Measurements from ENCODE around the gene HLA-DQA2. TPM values are rescaled to one million over a fixed set of nuclear protein-coding genes. Genes with fewer than 3 reads are reported as not detected.
"Not testable (repeated sequence)": the region's sequence is repeated elsewhere in the genome, so short reads cannot be mapped to it uniquely, and the experiment has no call there.

The HLA-DQA2 gene
- total RNA-seq, result 0.16 TPM

DNA sequence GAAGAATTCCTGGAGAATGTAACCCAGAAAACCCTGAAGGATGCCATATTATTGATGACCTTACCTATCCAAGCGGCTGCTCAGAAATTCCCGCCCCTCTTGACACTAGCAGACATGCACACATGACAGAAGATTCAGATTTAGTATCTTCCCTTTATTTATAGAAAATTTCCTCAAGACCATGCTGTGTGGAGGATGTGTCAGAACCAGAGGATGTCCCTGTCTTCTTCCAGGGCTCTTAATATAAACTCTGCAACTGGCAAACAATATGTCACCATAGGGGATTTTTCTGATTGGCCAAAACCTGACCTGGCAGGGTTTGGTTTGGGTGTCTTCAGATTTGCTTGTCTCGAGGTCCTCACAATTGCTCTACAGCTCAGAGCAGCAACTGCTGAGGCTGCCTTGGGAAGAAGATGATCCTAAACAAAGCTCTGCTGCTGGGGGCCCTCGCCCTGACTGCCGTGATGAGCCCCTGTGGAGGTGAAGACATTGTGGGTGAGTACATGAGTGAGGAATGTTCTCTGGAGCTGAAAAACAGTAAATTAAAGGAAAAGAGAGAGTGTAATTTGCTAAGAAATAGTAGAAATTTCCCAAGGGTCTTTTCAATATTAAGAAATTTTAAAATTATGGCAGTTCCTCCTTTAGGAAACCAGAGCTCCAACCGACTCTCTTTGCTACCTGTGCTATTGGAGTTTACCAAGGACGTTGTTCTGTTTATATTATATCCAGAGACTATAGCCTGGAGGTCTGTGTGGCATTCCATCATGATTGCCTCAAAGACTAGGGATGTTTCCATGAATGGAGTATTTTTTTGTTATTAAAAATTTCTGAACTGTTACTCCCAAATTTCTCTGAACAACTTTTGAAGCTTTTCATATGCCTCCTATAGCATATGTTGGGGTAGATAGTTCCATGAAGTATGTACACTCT lies at the start of gene HLA-DQA2:
Gene HLA-DQA2 (plus strand): TSS at position 361 of the 930 bp plus-strand sequence. CDS start 53 bp downstream, at position 414.
- no peak for DNase-seq

GRCh38 chr6:32692019-32692418 lies 49.2 kb upstream of the HLA-DQA2 start:
- no peak for DNase-seq

GRCh38 chr6:32697031-32697430 lies 44.2 kb upstream of the HLA-DQA2 start:
- no peak for DNase-seq

DNA sequence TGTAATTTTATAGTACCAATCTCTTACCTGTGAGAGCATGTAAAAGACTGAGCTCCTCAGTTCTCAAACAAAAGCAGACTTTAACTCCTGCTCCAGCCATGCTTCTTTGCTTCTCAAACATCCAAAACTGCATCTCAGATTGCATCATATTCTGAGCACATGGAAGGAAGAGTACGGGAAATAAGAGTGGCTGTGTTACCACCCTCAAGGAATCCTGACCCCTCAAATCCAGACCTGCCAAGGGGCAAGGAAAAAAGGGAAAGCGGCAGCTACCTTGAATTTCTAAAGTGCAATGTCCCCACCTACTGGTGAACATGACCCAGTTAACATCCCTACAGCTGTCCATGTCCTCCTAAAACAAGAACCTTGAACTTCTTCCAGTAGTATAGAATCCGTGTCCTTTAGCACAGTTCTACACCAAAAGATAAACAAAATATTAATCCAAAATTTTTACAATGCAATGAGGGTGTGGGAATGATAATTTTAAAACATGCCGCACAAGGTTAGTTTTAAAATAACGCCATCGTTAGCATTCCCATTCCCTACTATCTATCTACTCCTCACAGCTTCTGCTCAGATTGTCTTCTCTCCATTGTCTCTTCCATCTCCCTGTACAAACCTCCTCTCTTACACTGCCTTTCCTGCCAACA lies 40.7 kb upstream of the HLA-DQA2 start:
- DNase-seq, result peak; percentile 9

- DNase-seq, result no peak
Measured at GRCh38 chr6:32703347-32703746, 37.8 kb upstream of the HLA-DQA2 start.

DNA sequence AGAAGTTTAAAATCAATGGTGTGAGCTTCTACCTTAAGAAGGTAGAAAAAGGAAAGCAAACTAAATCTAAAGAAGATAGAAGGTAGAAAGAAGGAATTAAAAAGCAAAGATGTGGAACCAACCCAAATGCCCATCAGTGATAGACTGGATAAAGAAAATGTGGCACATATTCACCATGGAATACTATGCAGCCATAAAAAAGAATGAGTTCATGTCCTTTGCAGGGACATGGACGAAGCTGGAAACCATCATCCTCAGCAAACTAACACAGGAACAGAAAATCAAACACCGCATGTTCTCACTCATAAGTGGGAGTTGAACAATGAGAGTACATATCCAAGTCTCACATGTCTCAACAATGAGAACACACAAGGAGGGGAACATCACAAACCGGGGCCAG lies 36.0 kb upstream of the HLA-DQA2 start:
- not testable (repeated sequence) for DNase-seq

DNA sequence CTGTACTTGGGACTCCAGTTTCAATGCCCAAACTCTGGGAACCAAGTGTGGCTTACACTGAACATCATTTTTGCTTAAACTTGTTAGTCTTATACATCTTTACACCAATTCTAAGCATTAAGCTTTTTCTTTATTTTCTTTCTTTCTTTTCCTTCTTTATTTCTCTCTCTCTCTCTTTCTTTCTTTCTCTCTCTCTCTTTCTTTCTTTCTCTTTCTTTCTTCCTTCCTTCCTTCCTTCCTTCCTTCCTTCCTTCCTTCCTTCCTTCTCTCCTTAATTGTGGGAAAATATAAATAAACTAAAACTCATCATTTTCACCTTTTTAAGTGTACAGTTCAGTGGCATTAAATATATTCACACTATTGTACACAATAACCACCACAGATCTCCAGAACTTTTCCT lies 31.6 kb upstream of the HLA-DQA2 start:
- no peak for DNase-seq

GRCh38 chr6:32713241-32713640 lies 27.9 kb upstream of the HLA-DQA2 start:
- DNase-seq, result no peak

GRCh38 chr6:32716396-32716795 lies 24.8 kb upstream of the HLA-DQA2 start:
- no peak for DNase-seq

DNA sequence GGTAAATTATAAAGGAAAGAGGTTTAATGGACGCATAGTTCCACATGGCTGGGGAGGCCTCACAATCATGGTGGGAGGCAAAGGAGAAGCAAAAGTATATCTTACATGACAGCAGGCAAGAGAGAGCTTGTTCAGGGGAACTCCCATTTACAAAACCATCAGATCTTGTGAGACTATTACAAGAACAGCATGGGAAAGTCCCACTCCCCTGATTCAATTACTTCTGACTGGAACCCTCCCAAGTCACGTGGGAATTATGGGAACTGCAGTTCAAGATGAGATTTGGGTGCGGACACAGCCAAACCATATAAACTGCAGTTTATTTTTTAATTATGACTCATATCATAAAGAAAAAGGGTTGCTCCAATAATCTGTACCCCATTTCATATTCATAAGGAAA lies 22.3 kb upstream of the HLA-DQA2 start:
- no peak for DNase-seq

DNA sequence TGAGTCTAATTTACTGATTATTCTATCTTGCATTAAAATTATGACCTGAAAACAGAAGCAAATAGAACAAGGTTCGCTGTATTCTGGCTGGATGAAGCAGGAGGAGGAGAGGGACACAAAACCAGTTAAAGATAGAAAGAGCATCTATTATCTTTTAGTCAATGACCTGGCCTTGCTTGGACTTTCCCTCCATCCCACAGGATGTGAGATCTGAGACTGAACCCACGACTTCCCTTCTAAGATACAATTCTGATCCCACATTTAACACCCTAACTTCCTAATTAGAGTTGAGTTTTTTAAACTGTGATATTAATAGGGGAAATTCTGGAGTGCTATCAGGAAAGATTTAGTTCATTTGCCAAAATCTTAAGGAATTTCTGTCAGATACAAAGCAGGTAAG lies 3.1 kb upstream of the HLA-DQA2 start:
- DNase-seq, result no peak

DNA sequence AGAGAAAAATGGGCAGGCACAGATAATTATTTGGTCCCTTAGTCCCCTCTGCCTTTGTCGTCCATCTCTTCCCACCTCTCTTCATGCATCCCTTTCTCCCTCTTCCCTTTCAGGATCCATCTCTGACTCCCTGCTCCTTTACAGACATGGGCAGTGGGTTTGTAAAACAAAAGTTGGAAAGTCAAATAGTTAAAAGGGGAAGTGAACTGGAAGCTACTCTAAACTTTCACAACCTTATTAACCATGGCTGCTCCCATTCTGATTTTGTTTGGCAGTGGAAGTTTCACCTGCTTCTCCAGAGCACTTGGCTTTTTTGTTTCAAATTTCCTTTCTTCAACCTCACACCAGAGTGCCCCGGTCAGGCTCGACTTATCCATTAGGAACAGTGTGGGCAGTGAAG lies 1.2 kb downstream of the HLA-DQA2 start:
- DNase-seq, result no peak

- DNase-seq, result no peak
Measured at GRCh38 chr6:32744776-32745175, 3.6 kb downstream of the HLA-DQA2 start.

- DNase-seq, result not testable (repeated sequence)
Measured at GRCh38 chr6:32745649-32746048, 4.5 kb downstream of the HLA-DQA2 start.

GRCh38 chr6:32752580-32752979 lies 11.4 kb downstream of the HLA-DQA2 start:
- DNase-seq, result no peak

DNA sequence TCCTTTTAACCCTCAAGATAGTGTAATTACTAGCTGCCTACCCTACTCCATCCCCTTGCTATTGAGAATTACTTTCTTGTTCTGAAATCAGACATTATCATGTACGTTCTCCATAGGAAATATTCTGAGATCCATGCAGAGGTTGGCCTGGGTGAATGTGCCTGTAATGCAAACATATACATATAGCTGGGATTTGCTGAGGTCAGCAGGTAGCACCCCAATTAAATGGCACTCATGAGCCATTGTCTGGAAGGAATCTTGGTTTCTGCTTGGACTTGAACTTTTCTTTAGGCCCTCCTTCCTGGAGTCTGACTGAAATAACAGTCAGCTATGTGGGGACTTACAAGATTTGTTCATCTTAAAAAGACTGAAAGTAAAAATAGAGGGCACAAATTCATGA lies 18.5 kb downstream of the HLA-DQA2 start:
- DNase-seq, result no peak

DNA sequence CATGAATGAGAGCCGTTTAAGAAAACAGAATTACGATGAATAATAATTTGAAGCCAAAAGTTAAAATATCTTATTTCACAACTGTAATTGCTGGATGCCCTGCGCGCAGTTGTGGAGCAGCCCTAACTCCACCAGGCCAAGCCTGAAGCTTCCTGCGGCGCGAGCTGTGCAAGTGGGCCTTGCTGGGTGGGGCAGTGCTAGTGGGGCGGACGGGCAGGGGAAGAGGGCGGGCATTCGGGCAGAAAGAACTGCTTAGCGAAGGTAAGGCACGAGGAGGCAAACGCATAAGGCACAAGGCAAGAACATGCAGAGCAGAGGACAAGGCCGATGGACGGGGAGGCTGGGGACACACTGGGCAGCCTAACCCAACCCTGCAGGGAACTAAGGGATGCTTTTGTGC lies 19.9 kb downstream of the HLA-DQA2 start:
- DNase-seq, result no peak

DNA sequence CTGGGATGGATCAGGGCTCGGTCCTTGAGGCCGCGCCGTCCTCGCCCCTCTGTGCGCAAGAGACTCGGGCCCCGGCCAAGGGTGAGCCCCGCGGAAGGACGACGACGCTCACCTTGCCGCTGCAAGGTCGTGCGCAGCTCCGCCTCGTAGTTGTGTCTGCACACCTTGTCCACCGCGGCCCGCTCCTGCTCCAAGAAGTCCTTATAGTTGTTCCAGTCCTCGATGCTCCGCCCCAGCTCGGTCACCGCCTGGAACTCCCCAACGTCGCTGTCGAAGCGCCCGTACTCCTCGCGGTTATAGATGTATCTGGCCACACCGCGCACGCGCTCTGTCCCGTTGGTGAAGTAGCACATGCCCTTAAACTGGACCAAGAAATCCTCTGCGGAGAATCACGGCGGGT lies 20.4 kb downstream of the HLA-DQA2 start:
- no peak for DNase-seq

DNA sequence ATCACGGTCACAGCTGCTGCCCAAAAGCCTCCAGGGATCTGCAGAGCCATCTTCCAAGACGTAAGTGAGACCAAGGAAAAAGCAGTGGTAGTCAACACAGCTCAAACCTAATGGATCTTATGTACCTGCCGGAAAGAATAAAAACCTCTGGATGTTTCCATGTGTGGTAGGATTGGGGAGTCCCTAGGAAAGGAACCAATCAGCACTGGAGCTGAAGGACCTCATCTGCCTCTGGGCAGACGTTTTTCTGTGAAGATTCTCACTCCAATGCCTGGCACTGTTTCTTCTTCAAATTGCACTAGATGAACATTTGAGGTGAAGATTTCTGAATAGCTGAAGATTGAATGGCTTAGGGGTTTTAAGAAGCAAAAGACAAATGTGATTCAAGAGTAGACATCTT lies 22.2 kb downstream of the HLA-DQA2 start, which contains the start of gene HLA-DQB2:
Gene HLA-DQB2 (minus strand): TSS at position 112 of the 400 bp plus-strand sequence. CDS start 62 bp downstream, at position 50.
- no peak for DNase-seq

GRCh38 chr6:32764048-32764447 lies 22.9 kb downstream of the HLA-DQA2 start:
- DNase-seq, result no peak

DNA sequence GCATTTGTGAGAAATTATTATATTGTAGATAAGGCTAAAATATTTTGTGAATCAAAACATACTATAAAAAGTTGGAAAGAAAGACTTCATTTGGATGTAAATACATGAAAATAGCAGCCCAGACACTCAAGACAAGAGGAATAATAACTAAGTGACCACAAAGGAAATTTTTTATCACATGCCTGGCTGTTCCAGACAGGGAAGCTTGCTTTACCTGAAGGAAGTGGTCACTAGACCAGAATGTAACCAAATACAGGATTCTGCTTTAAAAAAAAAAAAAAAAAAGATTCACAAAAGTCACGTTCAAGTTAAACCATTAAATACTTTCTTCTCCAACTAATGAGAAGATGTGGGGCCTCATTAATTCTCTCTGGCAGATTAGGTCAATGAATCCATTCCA lies 31.5 kb downstream of the HLA-DQA2 start:
- DNase-seq, result no peak

GRCh38 chr6:32774426-32774825 lies 33.2 kb downstream of the HLA-DQA2 start:
- no peak for DNase-seq

DNA sequence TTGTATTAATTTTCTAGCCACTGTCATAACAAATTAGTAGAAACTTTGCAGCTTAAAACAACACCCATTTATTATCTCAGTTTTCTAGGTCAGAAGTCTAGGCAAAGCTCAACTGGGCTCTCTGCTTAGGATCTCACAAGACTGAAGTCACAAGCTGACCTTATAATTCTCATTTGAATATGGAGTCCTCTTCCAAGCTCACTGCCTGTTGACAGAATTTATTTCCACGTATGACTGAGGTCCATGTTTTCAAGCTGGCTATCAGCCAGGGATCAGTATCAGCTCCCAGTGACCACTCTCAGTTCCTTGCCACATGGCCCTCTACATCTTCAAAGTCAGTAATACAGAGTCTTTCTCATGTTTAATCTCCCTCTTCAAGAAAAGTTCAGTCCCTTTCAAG lies 33.9 kb downstream of the HLA-DQA2 start:
- DNase-seq, result no peak

GRCh38 chr6:32779036-32779435 lies 37.8 kb downstream of the HLA-DQA2 start:
- DNase-seq, result no peak

Data from occipital lobe (tissue), 2 donors.